Hepatocyte (in vitro differentiated cells): ENCODE measurements around the gene DNAJA4. TPM values are rescaled to one million over a fixed set of nuclear protein-coding genes. Genes with fewer than 3 reads are reported as not detected.
A peak's percentile ranks its signal among the peaks of the same experiment; 100 is the strongest.

Experiments
- DNase-seq: peaks from one replicate; pipeline ENCODE4 v3.0.0-alpha.2; 2016; ENCODE audit warnings: low spot score
- H2AFZ ChIP-seq: fragments of 200-600 bp; sonication (generic); 2 replicates; pipeline ENCODE4 v1.6.0; 2016; ENCODE audit warnings: antibody characterized with exemption, mild to moderate bottlenecking
- H3K27ac ChIP-seq: fragments of 200-600 bp; sonication (generic); 2 replicates; pipeline ENCODE4 v1.5.1; 2016; ENCODE audit warnings: mild to moderate bottlenecking
- H3K27me3 ChIP-seq: fragments of 200-600 bp; sonication (generic); 2 replicates; pipeline ENCODE4 v1.6.1; 2016
- H3K36me3 ChIP-seq: fragments of 200-600 bp; sonication (generic); replicated peaks from 2 replicates; pipeline ENCODE4 v1.5.1; 2016; ENCODE audit warnings: low read depth; ENCODE audit not compliant: insufficient read depth
- H3K4me1 ChIP-seq: fragments of 200-600 bp; sonication (generic); 2 replicates; pipeline ENCODE4 v1.5.1; 2016; ENCODE audit warnings: mild to moderate bottlenecking, moderate library complexity; ENCODE audit not compliant: insufficient read depth
- H3K4me2 ChIP-seq: fragments of 200-600 bp; sonication (generic); 2 replicates; pipeline ENCODE4 v1.6.0; 2016
- H3K4me3 ChIP-seq: fragments of 200-600 bp; sonication (generic); 2 replicates; pipeline ENCODE4 v1.5.1; 2016; ENCODE audit warnings: mild to moderate bottlenecking
- H3K79me2 ChIP-seq: fragments of 200-600 bp; sonication (generic); 2 replicates; pipeline ENCODE4 v1.6.0; 2017; ENCODE audit warnings: mild to moderate bottlenecking
- H3K9me2 ChIP-seq: fragments of 200-600 bp; sonication (generic); replicated peaks from 2 replicates; pipeline ENCODE4 v1.6.0; 2017; ENCODE audit warnings: mild to moderate bottlenecking; ENCODE audit not compliant: insufficient read depth
- H3K9me3 ChIP-seq: fragments of 200-600 bp; sonication (generic); 2 replicates; pipeline ENCODE4 v1.5.1; 2016; ENCODE audit warnings: low read depth, mild to moderate bottlenecking
- H4K20me1 ChIP-seq: fragments of 200-600 bp; sonication (generic); 2 replicates; pipeline ENCODE4 v1.6.0; 2016; ENCODE audit warnings: mild to moderate bottlenecking; ENCODE audit not compliant: insufficient read depth, poor library complexity, severe bottlenecking
- CTCF ChIP-seq: fragments of 200-600 bp; sonication (generic); IDR thresholded peaks from 2 replicates; pipeline ENCODE4 v1.5.1; 2016; ENCODE audit warnings: antibody characterized with exemption, mild to moderate bottlenecking; ENCODE audit not compliant: poor library complexity
- EZH2 ChIP-seq: fragments of 200-600 bp; sonication (generic); IDR thresholded peaks from 2 replicates; pipeline ENCODE4 v1.6.1; 2016; ENCODE audit warnings: antibody characterized with exemption, mild to moderate bottlenecking, borderline replicate concordance
- EZH2phosphoT487 ChIP-seq: fragments of 200-600 bp; sonication (generic); IDR thresholded peaks from one replicate; pipeline ENCODE4 v1.6.1; 2018; ENCODE audit warnings: antibody characterized with exemption, mild to moderate bottlenecking, low read depth, moderate library complexity; ENCODE audit not compliant: unreplicated experiment, severe bottlenecking
- WGBS: methylation state at CpG from one replicate; pipeline ENCODE4 v1.1.6; 2016; ENCODE audit warnings: low lambda C conversion rate; ENCODE audit errors: missing lambda C conversion rate; 5-methylcytosine and 5-hydroxymethylcytosine counted together
- polyA plus RNA-seq: library from polyadenylated mRNA; unstranded; fragments of >200 nt; fragmentation: Nextera tagmentation; extraction: Ambion mirVana; gene quantifications from 2 replicates; pipeline ENCODE4 v1.2.1, GENCODE V29; 2016
- total RNA-seq: library from RNA; depleted of rRNA; stranded (reverse); fragments of >200 nt; gene quantifications from 2 replicates; pipeline ENCODE4 v1.2.3, GENCODE V29; 2014

Gene DNAJA4
- total and polyA plus RNA-seq, 2 experiments from 2014 or later, result 2.8 to 3.6 TPM

GRCh38 chr15:78242128-78242527, 22.2 kb upstream of the DNAJA4 start:
- no peaks in the 10 kb centered on the region for H3K27me3 ChIP-seq
- peak; percentile 52 for TF ChIP-seq CTCF
- TF ChIP-seq EZH2, result no peak
- H3K36me3 ChIP-seq, result no peaks in the 10 kb centered on the region
- no peak overlapping the region for H2AFZ ChIP-seq
- peaks cover 15% of the 10 kb centered on the region for H3K4me1 ChIP-seq
- no peak overlapping the region for H3K4me3 ChIP-seq
- H3K4me2 ChIP-seq, result no peak overlapping the region
- peak; percentile 68 for DNase-seq
- H3K79me2 ChIP-seq, result no peaks in the 10 kb centered on the region
- no peaks in the 10 kb centered on the region for H3K9me3 ChIP-seq
- 74% methylated on average over 5 of the region's 5 CpGs for WGBS
- H4K20me1 ChIP-seq, result no peaks in the 10 kb centered on the region
- H3K27ac ChIP-seq, result peak overlapping the region; percentile 5
- H3K9me2 ChIP-seq, result no peaks in the 10 kb centered on the region

GRCh38 chr15:78243058-78243457, 21.3 kb upstream of the DNAJA4 start:
- H3K9me2 ChIP-seq, result no peaks in the 10 kb centered on the region
- no peaks in the 10 kb centered on the region for H4K20me1 ChIP-seq
- DNase-seq, result no peak
- H3K4me3 ChIP-seq, result no peak overlapping the region
- TF ChIP-seq EZH2 (no peak), CTCF (no peak), EZH2phosphoT487 (no peak)
- 96% methylated on average over 6 of the region's 6 CpGs for WGBS
- H3K27ac ChIP-seq, result no peak overlapping the region
- no peaks in the 10 kb centered on the region for H3K36me3 ChIP-seq
- no peak overlapping the region for H3K4me2 ChIP-seq
- H3K27me3 ChIP-seq, result no peaks in the 10 kb centered on the region
- H3K9me3 ChIP-seq, result no peaks in the 10 kb centered on the region
- no peak overlapping the region for H2AFZ ChIP-seq
- H3K4me1 ChIP-seq, result peaks cover 15% of the 10 kb centered on the region
- no peaks in the 10 kb centered on the region for H3K79me2 ChIP-seq

GRCh38 chr15:78243491-78243941, 20.8 kb upstream of the DNAJA4 start:
- Histone ChIP-seq H2AFZ (no peak overlapping the region), H3K9me2 (no peaks in the 10 kb centered on the region)
- no peak for DNase-seq

More at GRCh38 chr15:78243491-78243941, 20.8 kb upstream of the DNAJA4 start:
- Histone ChIP-seq H3K27ac (no peak overlapping the region), H3K27me3 (no peaks in the 10 kb centered on the region), H3K9me3 (no peaks in the 10 kb centered on the region), H3K36me3 (no peaks in the 10 kb centered on the region), H4K20me1 (no peaks in the 10 kb centered on the region), H3K4me2 (no peak overlapping the region), H3K79me2 (no peaks in the 10 kb centered on the region), H3K4me1 (peaks cover 15% of the 10 kb centered on the region), H3K4me3 (no peak overlapping the region)
- WGBS, result 61% methylated on average over 6 of the region's 6 CpGs
- no peak for TF ChIP-seq EZH2
- TF ChIP-seq CTCF, result no peak
- no peak for TF ChIP-seq EZH2phosphoT487
